Keratinocyte (primary cell): ENCODE data around the gene HPSE2.

Experiments used
- CTCF ChIP-seq, 3 experiments: IDR thresholded peaks in 1 of 3; conservative IDR thresholded peaks in 1 of 3; optimal IDR thresholded peaks in 1 of 3; 2 replicates in 2 of 3; 3 replicates in 1 of 3; pipeline versions ENCODE3 to v1.5.1; 2011; ENCODE audit warnings: low read length in 3 of 3, mild to moderate bottlenecking in 3 of 3, moderate library complexity in 2 of 3, control low read depth in 1 of 3, inconsistent platforms in 1 of 3; ENCODE audit not compliant: insufficient read depth in 2 of 3; ENCODE audit errors: extremely low read depth in 1 of 3
- EZH2 ChIP-seq: IDR thresholded peaks from one replicate; pipeline ENCODE4 v1.6.1; 2012; ENCODE audit warnings: inconsistent platforms, mild to moderate bottlenecking, low read length, moderate library complexity

GRCh38 chr10:98949306-98949705, 286.3 kb downstream of the HPSE2 start:
- TF ChIP-seq CTCF (optimal IDR thresholded peaks at IDR 0.05 in 1 of 3, IDR thresholded peaks at IDR 0.05 in 1 of 3, conservative IDR thresholded peaks at IDR 0.05 in 1 of 3; ENCODE audit: extremely low read depth in 1 of 3, insufficient read depth in 2 of 3, low read length in 3 of 3) (no peak), EZH2 (no peak)
